NCI-H774 (cell line): ENCODE measurements around the gene SRRM4.
"Not testable (repeated sequence)": the region's sequence is repeated elsewhere in the genome, so short reads cannot be mapped to it uniquely, and the experiment has no call there.

Experiments used
- DNase-seq: peaks from one replicate; lab custom pipeline; 2025; lab: John Stamatoyannopoulos, UW

SRRM4 gene

DNA sequence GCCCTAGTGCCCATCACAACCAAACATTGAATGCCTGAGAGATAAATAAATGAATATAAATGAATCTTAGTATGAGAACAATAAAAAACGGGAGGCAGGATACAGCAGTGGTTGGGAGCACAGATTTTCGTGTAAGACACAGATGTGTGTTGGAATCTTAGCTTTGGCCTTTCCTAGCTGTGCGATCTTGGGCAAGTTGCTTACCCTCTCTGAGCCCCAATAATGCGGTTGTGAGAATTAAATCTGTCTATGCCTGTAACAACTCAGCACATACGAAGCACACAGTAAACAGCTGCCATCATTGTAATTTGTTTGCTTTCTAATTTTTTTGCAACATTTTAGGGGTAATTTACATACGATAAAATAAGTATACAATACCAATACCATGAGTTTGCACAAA lies 89.8 kb downstream of the SRRM4 start:
- no peak for DNase-seq

- no peak for DNase-seq
Measured at GRCh38 chr12:119071638-119072231, 90.4 kb downstream of the SRRM4 start.

DNA sequence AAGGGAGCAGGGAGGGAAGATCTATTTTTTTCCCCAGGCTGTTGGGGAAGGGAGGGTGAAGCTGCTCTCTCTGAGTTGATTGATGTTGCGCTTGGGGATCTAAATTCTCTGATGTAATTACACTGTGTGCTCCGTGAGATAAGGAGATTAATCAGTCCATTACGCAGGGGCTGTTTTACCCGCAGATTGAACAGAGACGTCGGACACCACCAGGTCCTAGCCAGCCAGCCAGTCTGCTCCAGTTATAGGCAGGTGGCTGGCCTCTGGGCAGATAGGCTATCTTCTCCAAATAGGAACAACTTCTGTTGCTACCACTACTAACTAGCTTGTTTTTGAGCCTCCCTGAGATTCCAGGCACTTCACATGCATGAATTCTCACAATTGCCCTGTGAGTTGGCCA lies 91.1 kb downstream of the SRRM4 start:
- DNase-seq: no peak

DNA sequence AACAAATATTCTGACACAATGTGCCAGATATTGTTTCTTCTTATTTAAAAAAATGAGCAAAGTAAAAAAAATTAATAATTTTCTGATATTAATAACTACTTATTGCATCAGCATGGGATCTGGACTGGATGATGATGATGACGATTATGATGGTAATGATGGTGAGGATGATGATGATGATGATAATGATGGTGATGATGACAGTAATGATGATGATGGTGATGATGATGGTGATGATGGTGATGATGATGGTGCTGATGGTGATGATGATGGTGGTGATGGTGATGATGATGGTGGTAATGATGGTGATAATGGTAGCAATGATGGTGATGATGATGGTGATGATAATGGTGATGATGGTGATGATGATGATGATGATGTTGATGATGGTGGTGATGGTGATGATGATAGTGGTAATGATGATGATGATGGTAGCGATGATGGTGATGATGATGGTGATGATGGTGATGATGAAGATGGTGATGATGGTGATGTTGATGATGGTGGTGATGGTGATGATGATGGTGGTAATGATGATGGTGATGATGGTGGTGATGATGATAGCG lies 94.0 kb downstream of the SRRM4 start:
- no peak for DNase-seq

DNA sequence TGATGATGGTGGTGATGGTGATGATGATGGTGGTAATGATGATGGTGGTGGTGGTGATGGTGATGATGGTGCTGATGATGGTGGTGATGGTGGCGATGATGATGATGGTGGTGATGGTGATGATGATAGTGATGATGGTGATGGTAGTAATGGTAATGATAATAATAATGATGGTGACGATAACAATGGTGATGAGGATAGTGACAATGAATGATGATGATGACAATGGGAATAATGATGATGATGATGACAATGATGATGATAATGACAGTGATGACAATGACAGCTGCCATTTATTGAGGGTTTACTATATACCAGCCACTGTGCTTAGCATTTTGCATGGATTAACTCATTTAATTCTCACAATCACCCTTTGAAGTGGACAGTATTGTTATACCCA lies 94.6 kb downstream of the SRRM4 start:
- DNase-seq: no peak

GRCh38 chr12:119079530-119079929 lies 98.2 kb downstream of the SRRM4 start:
- DNase-seq: no peak

DNA sequence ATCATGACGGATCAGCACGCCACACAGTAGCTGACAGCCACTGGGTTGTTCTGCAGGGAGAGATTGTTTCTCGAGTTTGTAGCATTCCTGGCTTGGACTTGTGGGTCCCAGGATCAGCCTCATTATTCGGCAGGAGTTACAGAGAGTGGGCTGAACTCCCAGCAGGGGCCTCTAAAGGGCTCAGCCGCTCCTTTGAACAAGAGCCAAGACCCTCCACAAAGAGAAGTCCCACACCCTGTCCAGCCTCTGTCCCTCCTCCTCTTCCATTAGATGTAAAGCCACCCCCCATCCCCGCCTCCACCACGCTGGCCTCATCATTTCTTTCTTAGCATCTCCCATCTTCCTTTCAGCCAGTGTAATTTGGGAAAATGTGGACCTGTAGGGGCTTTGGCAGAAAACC lies 100.7 kb downstream of the SRRM4 start:
- no peak for DNase-seq

GRCh38 chr12:119082496-119082895 lies 101.2 kb downstream of the SRRM4 start:
- no peak for DNase-seq

DNA sequence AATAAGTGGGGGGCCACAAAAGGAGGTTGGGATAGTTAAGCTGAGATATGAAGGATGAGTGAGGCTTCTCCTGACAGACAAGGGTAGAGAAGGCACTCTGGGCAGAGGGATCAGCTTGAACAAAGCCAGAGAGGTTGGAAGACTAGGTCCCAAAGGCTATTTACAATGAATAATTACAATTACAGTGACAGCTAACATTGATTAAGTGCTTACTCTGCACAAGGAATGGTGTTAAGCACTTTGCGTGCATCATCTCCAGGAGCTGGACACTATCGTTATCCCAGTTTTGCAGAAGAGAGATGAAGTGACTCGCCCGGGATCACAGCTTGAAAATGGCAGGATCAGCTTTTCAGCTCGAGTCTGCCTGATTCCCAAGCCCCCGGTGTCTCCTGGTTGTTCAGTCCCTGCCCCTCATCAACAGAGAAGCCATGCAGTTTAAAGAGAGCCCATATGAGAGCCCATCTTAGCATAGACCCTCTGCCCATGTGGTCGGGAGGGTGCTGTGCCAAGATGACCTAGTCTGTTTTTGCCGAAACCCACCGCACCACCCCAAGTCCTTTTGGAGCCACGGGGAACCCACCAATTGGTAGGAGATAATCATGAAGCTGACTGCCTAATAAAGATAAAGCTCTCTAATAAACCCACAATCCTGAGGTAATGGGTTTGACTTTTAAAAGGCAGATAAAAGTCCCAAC lies 107.5 kb downstream of the SRRM4 start:
- no peak for DNase-seq

DNA sequence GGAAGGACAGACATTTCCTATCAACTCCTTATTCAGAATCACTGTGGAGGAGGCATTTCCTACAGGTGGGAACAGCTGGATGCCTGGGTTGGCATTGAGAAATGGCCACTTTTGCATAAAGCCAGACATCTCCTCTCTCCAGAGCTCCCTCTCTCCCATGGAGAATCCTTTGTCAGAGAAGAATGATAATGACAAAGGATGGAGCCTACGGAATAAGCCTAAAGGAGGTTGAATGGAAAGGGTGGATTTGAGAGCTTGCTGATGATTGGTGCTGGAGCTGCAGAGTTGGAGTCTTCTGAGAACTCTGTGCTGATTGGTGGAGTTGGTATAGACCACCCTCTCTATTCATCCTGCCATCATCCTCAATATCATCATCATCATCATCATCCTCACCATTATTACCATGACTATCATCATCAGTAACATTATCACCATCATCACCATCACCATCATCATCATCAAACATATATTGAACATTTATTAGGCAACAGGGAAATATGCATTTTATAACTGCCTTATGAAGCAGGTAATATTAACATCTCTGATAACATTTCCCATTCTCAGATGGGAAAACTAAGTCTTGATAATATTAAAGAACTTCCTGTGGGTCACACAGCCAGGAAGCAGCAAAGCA lies 108.2 kb downstream of the SRRM4 start:
- no peak for DNase-seq

GRCh38 chr12:119090276-119090675 lies 108.9 kb downstream of the SRRM4 start:
- no peak for DNase-seq

- no peak for DNase-seq
Measured at GRCh38 chr12:119090865-119091264, 109.5 kb downstream of the SRRM4 start.

GRCh38 chr12:119096429-119097202 lies 115.3 kb downstream of the SRRM4 start:
- DNase-seq: no peak

DNA sequence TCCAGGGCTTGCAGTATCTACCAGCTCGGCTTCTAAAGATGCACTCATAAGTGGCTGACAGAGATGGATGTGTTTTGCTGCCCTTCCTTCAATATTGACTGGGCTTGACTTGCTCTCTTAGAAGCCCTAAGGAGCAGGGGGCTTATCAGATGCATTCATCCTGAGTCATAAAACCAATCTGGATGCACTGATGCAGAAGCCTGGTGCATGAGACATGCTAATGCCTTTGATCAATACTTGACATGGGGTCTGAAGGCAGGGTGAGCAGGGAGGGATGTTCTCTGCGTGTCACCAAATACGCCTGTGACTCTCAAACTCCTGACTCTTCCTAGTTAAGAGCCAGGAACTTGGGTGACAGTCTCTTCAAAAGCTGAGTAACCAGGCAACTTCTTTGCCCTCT lies 119.6 kb downstream of the SRRM4 start:
- DNase-seq: no peak

- no peak for DNase-seq
Measured at GRCh38 chr12:119102274-119102673, 120.9 kb downstream of the SRRM4 start.

DNA sequence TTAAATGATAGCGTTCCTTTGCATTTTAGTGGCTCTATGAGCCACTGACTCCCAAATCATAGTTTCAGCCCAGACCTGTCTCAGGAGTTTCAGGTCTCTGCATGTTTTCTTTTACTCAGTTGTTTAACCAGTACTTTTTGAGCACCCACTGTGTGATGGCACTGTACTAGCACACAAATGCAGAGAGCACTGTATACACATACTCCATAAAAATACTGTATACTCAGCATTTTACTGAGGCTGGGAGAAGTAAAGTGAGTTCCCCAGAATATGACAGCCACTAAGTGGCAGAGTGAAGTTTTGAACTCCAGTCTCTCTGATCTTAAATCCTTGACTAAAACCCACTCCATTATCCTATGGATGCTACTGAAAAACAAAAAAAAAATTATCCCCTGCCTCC lies 121.4 kb downstream of the SRRM4 start:
- no peak for DNase-seq

GRCh38 chr12:119104969-119105368 lies 123.6 kb downstream of the SRRM4 start:
- DNase-seq: not testable (repeated sequence)

- no peak for DNase-seq
Measured at GRCh38 chr12:119113496-119113986, 132.2 kb downstream of the SRRM4 start.

GRCh38 chr12:119114294-119114693 lies 133.0 kb downstream of the SRRM4 start:
- no peak for DNase-seq

- DNase-seq: peak; percentile 55
Measured at GRCh38 chr12:119115296-119115905, 134.1 kb downstream of the SRRM4 start.

- no peak for DNase-seq
Measured at GRCh38 chr12:119117936-119118335, 136.6 kb downstream of the SRRM4 start.

GRCh38 chr12:119118625-119119024 lies 137.3 kb downstream of the SRRM4 start:
- DNase-seq: no peak
